Left ventricle myocardium superior (tissue), 1 donor: ENCODE data around the gene MDM1. TPM values are rescaled to one million over a fixed set of nuclear protein-coding genes. Genes with fewer than 3 reads are reported as not detected.

ENCODE experiments used
- ATAC-seq: fragments of 200-7000 bp; cut with Tn5 transposase; one replicate; pipeline ENCODE4 v1.9.1; 2020; ENCODE audit warnings: mild to moderate bottlenecking, moderate library complexity
- DNase-seq: peaks from one replicate; pipeline ENCODE4 v3.0.0-alpha.2; 2020
- intact Hi-C: fragments of 100-400 bp; cut with micrococcal nuclease; formaldehyde crosslinking; loops from one replicate; pipeline ENCODE4 v1.11.0; 2022
- total RNA-seq: library from RNA; stranded (reverse); fragmentation: NEBNext Ultra II Directional; extraction: Animal tissue kit (Norgen Biotek cat#: 25700); gene quantifications from one replicate; pipeline ENCODE4 v1.2.1, GENCODE V29; 2021
- donor health status: DM: no; HTN: yes; CAD: no; lungs with severe emphysema.

MDM1 gene
- total RNA-seq, 1 donor from 2014 or later, result 6.2 TPM

GRCh38 chr12:68260153-68260552 lies 72.0 kb downstream of the MDM1 start:
- no peak for DNase-seq
- no peak for ATAC-seq

DNA sequence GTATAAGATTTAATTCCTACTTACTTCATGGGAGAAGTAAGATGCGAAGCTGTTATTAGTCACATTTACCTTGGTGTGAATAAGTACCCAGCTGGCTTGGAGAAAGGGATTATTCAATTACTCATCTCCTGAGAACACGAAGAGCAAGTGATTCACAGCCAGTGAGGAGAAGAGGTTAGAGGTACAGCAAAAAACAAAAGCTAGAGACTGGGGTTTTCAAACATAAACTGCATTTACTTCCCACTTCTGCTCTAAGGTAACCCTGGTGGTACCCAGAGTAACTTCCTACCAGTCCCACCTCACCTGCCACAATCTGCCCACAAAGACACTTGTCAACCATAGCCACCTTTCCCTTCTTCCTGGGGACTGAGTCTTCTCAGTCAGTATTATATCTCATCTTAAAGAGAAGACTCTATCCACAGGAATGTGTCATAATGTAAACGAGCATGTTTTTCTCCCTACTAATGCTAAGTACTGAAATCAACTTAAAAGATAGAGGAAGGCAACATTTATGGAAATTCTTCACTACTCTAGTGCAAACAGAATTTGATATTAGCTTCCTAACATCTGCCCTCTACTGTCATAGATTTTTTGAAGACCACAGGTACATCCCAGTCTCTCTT lies 72.7 kb downstream of the MDM1 start:
- DNase-seq, result no peak
- no peak for ATAC-seq
- intact Hi-C loops, result no loop called here

More at GRCh38 chr12:68260153-68260552, 72.0 kb downstream of the MDM1 start:
- intact Hi-C loops, result no loop called here

DNA sequence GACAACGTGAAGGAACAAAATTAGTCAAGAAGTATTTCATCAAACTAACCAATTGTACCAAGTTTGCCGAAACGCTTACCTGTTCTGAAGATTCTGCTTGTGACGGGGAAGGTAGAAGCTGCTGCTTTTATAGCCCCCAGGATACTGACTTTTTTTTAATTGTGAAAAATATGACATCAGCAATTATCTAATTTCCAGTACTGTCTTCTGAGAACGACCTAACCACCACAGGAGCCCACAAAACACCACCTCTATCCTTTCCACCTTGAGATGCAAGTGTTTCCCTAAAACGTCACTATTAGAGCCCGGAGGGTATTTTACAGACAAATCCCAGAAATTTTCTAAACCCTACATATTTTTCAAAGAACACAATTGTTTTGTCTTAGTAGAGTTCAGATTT lies 78.7 kb downstream of the MDM1 start, which contains the start of gene IL22:
Gene IL22 (minus strand): TSS at position 101 of the 400 bp plus-strand sequence. CDS start 156 bp downstream, outside the sequence.
- DNase-seq (no peak), ATAC-seq (no peak)
- intact Hi-C loops, result no loop called here

DNA sequence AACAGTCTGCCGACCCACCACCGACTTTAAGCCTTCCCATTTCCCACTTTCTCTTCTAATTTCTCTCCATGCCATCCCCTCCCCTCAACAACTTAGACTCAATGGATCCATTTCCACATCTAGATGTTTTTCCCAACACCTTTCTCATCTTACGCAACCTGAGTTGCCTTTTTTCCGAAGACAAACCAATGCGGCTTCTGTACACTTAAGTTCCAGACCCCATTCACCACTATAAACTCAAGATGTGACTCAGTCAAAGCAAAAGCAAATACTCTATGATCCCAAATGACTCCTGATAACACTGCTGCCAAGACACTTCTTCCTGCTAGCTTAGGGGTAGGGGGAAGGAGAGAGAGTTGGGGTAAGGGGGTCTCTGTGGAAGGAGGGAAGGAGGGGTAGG lies 80.1 kb downstream of the MDM1 start:
- ATAC-seq (no peak), DNase-seq (no peak)
- intact Hi-C loops, result no loop called here

- no peak for ATAC-seq
- DNase-seq, result no peak
- intact Hi-C loops, result no loop called here
Observed at GRCh38 chr12:68250454-68250853, 81.7 kb downstream of the MDM1 start.

DNA sequence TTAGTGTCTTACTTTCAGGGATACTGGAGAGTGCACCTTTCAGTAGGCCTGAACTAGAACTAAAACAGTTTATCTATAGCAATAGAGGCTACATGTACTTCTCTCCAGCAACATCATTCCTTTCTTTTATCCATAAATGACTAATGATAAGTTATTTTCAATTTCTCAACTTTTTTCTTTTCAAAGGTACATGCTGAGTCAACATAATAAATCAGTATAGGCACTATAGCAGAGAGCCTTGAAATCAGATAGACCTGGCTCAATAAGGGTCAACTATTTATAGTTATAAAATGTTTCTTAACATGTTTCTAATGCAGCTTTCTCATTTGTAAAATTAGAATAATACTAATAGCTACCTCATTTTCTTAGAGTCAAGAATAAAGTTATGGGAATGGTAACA lies 84.4 kb downstream of the MDM1 start:
- DNase-seq, result no peak
- no peak for ATAC-seq
- intact Hi-C loops, result no loop called here

DNA sequence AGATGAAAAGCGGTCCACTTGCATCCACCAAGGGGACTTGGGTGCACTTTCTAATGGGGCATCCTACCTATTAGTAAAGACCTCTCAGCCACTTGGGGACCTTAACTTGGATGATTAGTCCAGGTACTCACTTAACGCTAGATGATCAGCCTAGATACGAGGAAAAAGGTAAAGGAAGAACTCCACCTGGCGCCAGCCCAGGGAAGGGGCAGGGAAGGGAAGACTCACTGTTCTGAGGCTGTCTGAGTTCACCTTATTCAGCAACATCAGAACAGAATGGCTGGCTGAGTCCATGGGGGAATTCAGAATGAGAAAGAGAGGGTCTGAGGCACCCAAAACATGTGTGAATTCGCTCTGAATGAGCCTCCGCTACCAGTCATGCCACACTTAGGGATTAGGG lies 85.8 kb downstream of the MDM1 start:
- DNase-seq (no peak), ATAC-seq (no peak)
- intact Hi-C loops, result no loop called here

DNA sequence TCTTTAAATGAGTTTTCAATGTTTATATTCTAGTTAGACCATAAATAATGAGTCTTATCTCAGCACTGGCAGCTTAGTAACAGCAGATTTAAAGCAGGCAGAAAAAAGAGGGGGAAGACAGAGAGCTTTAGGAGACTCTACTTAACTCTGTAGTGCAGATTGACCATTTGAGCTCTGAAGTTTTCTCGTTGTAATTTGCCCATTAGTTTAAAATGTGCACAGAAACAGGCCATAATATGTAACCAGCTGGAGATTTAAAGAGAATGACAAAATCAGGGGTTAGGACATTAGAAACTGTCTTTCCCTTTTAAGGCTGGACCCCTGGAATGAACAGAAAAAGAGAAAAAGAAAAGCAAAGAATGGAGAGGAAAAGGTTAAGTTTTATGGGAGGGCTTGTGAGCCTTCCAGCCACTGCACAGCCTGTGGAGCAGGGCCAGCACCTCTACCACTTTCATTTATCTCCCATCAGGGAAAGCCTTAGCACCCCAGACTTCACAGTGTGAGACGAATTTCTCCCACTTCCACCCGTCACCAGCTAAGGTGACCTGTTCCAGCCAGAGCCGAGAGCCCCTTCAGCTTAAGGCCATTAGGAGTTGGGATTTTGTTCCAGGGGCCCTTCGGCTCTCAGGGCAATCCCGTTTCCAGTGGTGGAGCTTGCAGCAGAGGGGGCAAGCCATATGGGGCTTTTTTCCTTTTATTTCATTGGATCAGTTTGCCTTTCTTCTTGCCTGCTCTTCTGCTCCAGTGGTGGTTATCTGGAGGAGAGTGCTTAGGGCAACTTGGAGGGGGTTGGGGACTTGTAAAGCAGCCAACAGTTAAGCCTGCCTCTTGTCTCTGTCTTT lies 86.8 kb downstream of the MDM1 start:
- peak; percentile 59 for ATAC-seq
- no peak for DNase-seq
- intact Hi-C loops, result no loop called here

Other genes starting within 250 kb of the MDM1 start
- not detected for gene IFNG, start 172.6 kb downstream of the MDM1 start, total RNA-seq
- not detected for gene IL26, start 106.6 kb downstream of the MDM1 start, total RNA-seq
- not detected for gene IL22, start 78.8 kb downstream of the MDM1 start, total RNA-seq